ENCODE data around the gene ERC2. TPM values are rescaled to one million over a fixed set of nuclear protein-coding genes. Genes with fewer than 3 reads are reported as not detected.

The ERC2 gene
- total and polyA plus RNA-seq, 11 donors: 0.16 to 3.8 (median 1.6) TPM

GRCh38 chr3:55592572-55592971 lies 875.7 kb downstream of the ERC2 start:
- H3K9me3 ChIP-seq: peaks cover 0 to 4% (median 0%) of the 10 kb centered on the region in 12 donors
- WGBS, 4 donors: 75 to 86% (median 83%) methylated on average over 5 of the region's 5 CpGs
- H3K27ac ChIP-seq: no peak overlapping the region
- intact Hi-C loops (cut with DNase I): no loop called here
- DNase-seq (no peak), ATAC-seq (no peak)
- H3K4me3 ChIP-seq: no peak overlapping the region
- no peak for TF ChIP-seq CTCF (IDR thresholded peaks at IDR 0.05)
- TF ChIP-seq POLR2A (IDR thresholded peaks at IDR 0.05): no peak
- peaks cover 0 to 3% (median 0%) of the 10 kb centered on the region in 9 donors for H3K27me3 ChIP-seq
- H3K36me3 ChIP-seq: no peaks in the 10 kb centered on the region
- no peaks in the 10 kb centered on the region for H3K4me1 ChIP-seq

GRCh38 chr3:55591888-55592287 lies 876.4 kb downstream of the ERC2 start:
- H3K9me3 ChIP-seq: peaks cover 0 to 4% (median 0%) of the 10 kb centered on the region in 12 donors
- TF ChIP-seq POLR2A (IDR thresholded peaks at IDR 0.05) (no peak), CTCF (IDR thresholded peaks at IDR 0.05) (no peak)
- intact Hi-C loops (cut with DNase I): no loop called here
- ATAC-seq (peak in 1 of 4 donors; percentile 66), DNase-seq (no peak)
- H3K27me3 ChIP-seq: peaks cover 0 to 3% (median 0%) of the 10 kb centered on the region in 9 donors
- no peaks in the 10 kb centered on the region for H3K4me1 ChIP-seq
- H3K27ac ChIP-seq: no peak overlapping the region
- no peak overlapping the region for H3K4me3 ChIP-seq
- WGBS, 4 donors: 70 to 84% (median 77%) methylated on average over 5 of the region's 5 CpGs
- H3K36me3 ChIP-seq: no peaks in the 10 kb centered on the region

- no peak overlapping the region for H3K27ac ChIP-seq
- H3K9me3 ChIP-seq: no peaks in the 10 kb centered on the region
- no peaks in the 10 kb centered on the region for H3K4me1 ChIP-seq
- ATAC-seq (no peak), DNase-seq (no peak)
- intact Hi-C loops (cut with DNase I): no loop called here
- TF ChIP-seq CTCF (IDR thresholded peaks at IDR 0.05): no peak
- no peak for TF ChIP-seq POLR2A (IDR thresholded peaks at IDR 0.05)
- no peaks in the 10 kb centered on the region for H3K36me3 ChIP-seq
- no peak overlapping the region for H3K4me3 ChIP-seq
- whole genome bisulfite sequencing, 4 donors: 74 to 84% (median 80%) methylated on average over 10 of the region's 10 CpGs
- H3K27me3 ChIP-seq: no peaks in the 10 kb centered on the region
These were observed 880.0 kb downstream of the ERC2 start for GRCh38 chr3:55588146-55588765.

- ATAC-seq: no peak
- H3K9me3 ChIP-seq: no peaks in the 10 kb centered on the region
- TF ChIP-seq CTCF (IDR thresholded peaks at IDR 0.05) (no peak), POLR2A (IDR thresholded peaks at IDR 0.05) (no peak)
- intact Hi-C loops (cut with DNase I): no loop called here
- DNase-seq: no peak
- no peaks in the 10 kb centered on the region for H3K4me1 ChIP-seq
- no peaks in the 10 kb centered on the region for H3K36me3 ChIP-seq
- no peak overlapping the region for H3K27ac ChIP-seq
- no peaks in the 10 kb centered on the region for H3K27me3 ChIP-seq
- H3K4me3 ChIP-seq: no peak overlapping the region
- 65 to 71% (median 65%) methylated on average over 9 of the region's 9 CpGs for WGBS, 4 donors
These were observed 882.4 kb downstream of the ERC2 start for GRCh38 chr3:55585856-55586255.

Data from heart left ventricle (tissue), 16 donors.